Neural cell (in vitro differentiated cells): ENCODE data around the gene CDC25A. TPM values are rescaled to one million over a fixed set of nuclear protein-coding genes. Genes with fewer than 3 reads are reported as not detected.

Experiments
- polyA plus RNA-seq: library from polyadenylated mRNA; depleted of rRNA; stranded (reverse); fragments of >200 nt; gene quantifications from 2 replicates; pipeline ENCODE4 v1.2.3, GENCODE V29; 2014
- small RNA-seq, 3 experiments: library from RNA; depleted of rRNA; stranded (forward); fragments of <200 nt; gene quantifications; one replicate each; pipeline ENCODE3, GENCODE V24; 2012

CDC25A gene
- polyA plus RNA-seq, 1 donor from 2014 or later = 12.3 TPM

Small RNA genes within 50 kb of the gene (small RNA-seq; reads per million reads assigned to genes)
- 1.4 to 4.0 (median 2.9) reads per million in 3 experiments for gene MIR4443
- 0 reads per million in 3 experiments for gene NDUFB1P1
- 0 reads per million in 3 experiments for gene RNU7-128P
- 0 reads per million in 3 experiments for gene SNRPFP4

Other genes starting within 250 kb of the CDC25A start
- gene MAP4, start 172.0 kb downstream of the CDC25A start, polyA plus RNA-seq = 179 and 186 TPM in 2 replicates
- gene CAMP, start 35.1 kb upstream of the CDC25A start, polyA plus RNA-seq = not detected in 2 replicates
- gene ZNF589, start 52.7 kb upstream of the CDC25A start, polyA plus RNA-seq = 19.4 and 28.5 TPM in 2 replicates
- gene NME6, start 113.0 kb upstream of the CDC25A start, polyA plus RNA-seq = 31.6 and 39.1 TPM in 2 replicates
- not detected in 2 replicates for gene SPINK8, start 145.2 kb upstream of the CDC25A start, polyA plus RNA-seq
- not detected in 2 replicates for gene FBXW12, start 183.8 kb upstream of the CDC25A start, polyA plus RNA-seq
- 134 and 148 TPM in 2 replicates for gene PLXNB1, start 241.7 kb upstream of the CDC25A start, polyA plus RNA-seq